Smooth muscle cell of trachea (primary cell): ENCODE results near the gene OR5V1. TPM values are rescaled to one million over a fixed set of nuclear protein-coding genes. Genes with fewer than 3 reads are reported as not detected.

ENCODE experiments used
- total RNA-seq: library from RNA; depleted of rRNA; stranded (reverse); fragments of >200 nt; gene quantifications from 2 replicates; pipeline ENCODE4 v1.2.1, GENCODE V29; 2014

Gene OR5V1
- not detected in 2 replicates for total RNA-seq

GRCh38 chr6:29368765-29369164 is at the start of gene OR5V1:
Gene OR5V1 (minus strand): TSS chr6:29368865. CDS start chr6:29356195, 12,670 bp downstream.

GRCh38 chr6:29414588-29414987 is 45.9 kb upstream of the OR5V1 start, which contains the start of gene OR12D1:
Gene OR12D1 (plus strand): TSS chr6:29414928.

GRCh38 chr6:29395331-29395730 is 26.7 kb upstream of the OR5V1 start, which contains the start of gene OR12D2:
Gene OR12D2 (plus strand): TSS chr6:29395631. CDS start chr6:29396700, 1,069 bp downstream.

GRCh38 chr6:29375191-29375590 is 6.5 kb upstream of the OR5V1 start, which contains the start of gene OR12D3:
Gene OR12D3 (minus strand): TSS chr6:29375291. CDS start chr6:29375287, 4 bp downstream.

Other genes starting within 250 kb of the OR5V1 start
- not detected in 2 replicates for gene OR2J2, start 198.0 kb downstream of the OR5V1 start, total RNA-seq
- not detected in 2 replicates for gene OR14J1, start 67.2 kb downstream of the OR5V1 start, total RNA-seq
- gene OR12D3, start 6.4 kb upstream of the OR5V1 start, total RNA-seq = not detected in 2 replicates
- not detected in 2 replicates for gene OR12D2, start 26.8 kb upstream of the OR5V1 start, total RNA-seq
- gene OR12D1, start 46.1 kb upstream of the OR5V1 start, total RNA-seq = not detected in 2 replicates
- not detected in 2 replicates for gene OR10C1, start 70.4 kb upstream of the OR5V1 start, total RNA-seq
- gene OR11A1, start 88.2 kb upstream of the OR5V1 start, total RNA-seq = not detected in 2 replicates
- not detected in 2 replicates for gene OR2H1, start 88.3 kb upstream of the OR5V1 start, total RNA-seq
- not detected in 2 replicates for gene MAS1L, start 119.1 kb upstream of the OR5V1 start, total RNA-seq
- gene UBD, start 190.9 kb upstream of the OR5V1 start, total RNA-seq = 0.66 TPM in 1 of 2 replicates, not detected in the other
- gene OR2H2, start 216.3 kb upstream of the OR5V1 start, total RNA-seq = not detected in 2 replicates